Measurements from ENCODE around the gene SYNDIG1L.

- TF ChIP-seq JUN (IDR thresholded peaks at IDR 0.05; ENCODE audit: borderline replicate concordance, insufficient read depth, insufficient read length, low read depth) (no peak), EZH2 (IDR thresholded peaks at IDR 0.05; ENCODE audit: borderline replicate concordance, low read depth, low read length, severe bottlenecking) (no peak), POLR2A (IDR thresholded peaks at IDR 0.05; ENCODE audit: low read depth, low read length) (no peak)
- TF ChIP-seq, protein P1, sequence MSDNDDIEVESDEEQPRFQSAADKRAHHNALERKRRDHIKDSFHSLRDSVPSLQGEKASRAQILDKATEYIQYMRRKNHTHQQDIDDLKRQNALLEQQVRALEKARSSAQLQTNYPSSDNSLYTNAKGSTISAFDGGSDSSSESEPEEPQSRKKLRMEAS (IDR thresholded peaks at IDR 0.05; ENCODE audit: insufficient read depth, insufficient read length), result no peak
Observed at GRCh38 chr14:74419086-74419485, 6.9 kb downstream of the SYNDIG1L start.
